Mesothelial cell of epicardium (in vitro differentiated cells): Measurements from ENCODE around the gene IRF2BP2. TPM values are rescaled to one million over a fixed set of nuclear protein-coding genes. Genes with fewer than 3 reads are reported as not detected.

Experiments used
- DNase-seq, 2 experiments: peaks; one replicate each; pipeline ENCODE4 v3.0.0; 2021; ENCODE audit warnings: low spot score in 2 of 2; ENCODE audit not compliant: unreplicated experiment in 2 of 2
- H3K27ac Mint-ChIP-seq: 2 replicates; pipeline ENCODE4 v1.8.0; 2021; ENCODE audit warnings: mixed read lengths
- H3K27me3 Mint-ChIP-seq: 2 replicates; pipeline ENCODE4 v1.8.0; 2021; ENCODE audit warnings: low read depth, mixed read lengths
- H3K36me3 Mint-ChIP-seq: 2 replicates; pipeline ENCODE4 v1.8.0; 2021; ENCODE audit warnings: mixed read lengths
- H3K4me1 Mint-ChIP-seq: 2 replicates; pipeline ENCODE4 v1.8.0; 2021; ENCODE audit warnings: mixed read lengths
- H3K4me3 Mint-ChIP-seq: 2 replicates; pipeline ENCODE4 v1.8.0; 2021; ENCODE audit warnings: mild to moderate bottlenecking, moderate library complexity, mixed read lengths
- H3K9me3 Mint-ChIP-seq: 2 replicates; pipeline ENCODE4 v1.8.0; 2021; ENCODE audit warnings: mixed read lengths
- total RNA-seq: library from RNA; stranded (reverse); gene quantifications from 3 replicates; pipeline ENCODE4 v1.2.1, GENCODE V29; 2021
- TF ChIP-seq, protein P1 (sequence below): fragments of 200-600 bp; sonication (generic); IDR thresholded peaks from one replicate; pipeline ENCODE4 v1.5.0; 2021; ENCODE audit warnings: antibody characterized with exemption; ENCODE audit not compliant: unreplicated experiment

IRF2BP2 gene
- 130 to 134 TPM (median 130 TPM) in 3 replicates for total RNA-seq

DNA sequence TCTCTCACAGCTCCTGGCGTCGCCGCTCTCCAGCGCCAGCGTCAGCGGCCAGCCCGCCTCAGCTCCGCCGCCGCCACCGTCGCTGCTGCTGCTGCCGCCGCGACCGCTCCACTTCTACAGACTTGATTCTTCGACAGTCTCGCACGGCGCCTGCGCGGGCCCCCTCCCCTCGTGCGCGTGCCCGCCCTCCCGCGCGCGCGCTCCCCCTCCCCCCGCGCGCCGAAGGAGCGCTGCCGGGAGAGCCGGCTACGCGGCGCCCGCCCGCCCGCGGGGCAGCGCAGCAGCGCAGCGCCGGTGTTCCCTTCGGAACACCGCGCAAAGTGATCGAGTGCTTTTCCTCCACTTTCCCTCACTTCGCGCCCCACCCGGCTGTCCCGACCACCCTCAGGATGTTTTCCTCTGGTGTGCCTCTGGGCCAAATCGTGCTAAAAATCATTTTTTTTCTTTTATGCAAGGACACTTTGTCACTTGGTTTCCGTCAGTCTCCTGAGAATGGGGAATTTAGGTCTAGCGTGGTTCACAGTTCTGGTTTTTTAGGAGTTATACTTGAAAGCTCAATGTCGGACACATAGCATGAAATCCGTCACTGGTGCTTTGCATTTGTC, at the start of gene IRF2BP2:
IRF2BP2 (minus strand) TSS at position 118 of the 605 bp plus-strand sequence. CDS start 684 bp downstream, outside the sequence.
- Mint-ChIP-seq H3K4me1 (peaks cover 68% of the 10 kb centered on the region), H3K27me3 (no peaks in the 10 kb centered on the region), H3K9me3 (no peaks in the 10 kb centered on the region), H3K36me3 (peaks cover 24% of the 10 kb centered on the region), H3K4me3 (peak within 1 kb of the TSS; percentile 80), H3K27ac (peak within 1 kb of the TSS; percentile 100)
- TF ChIP-seq, protein P1, sequence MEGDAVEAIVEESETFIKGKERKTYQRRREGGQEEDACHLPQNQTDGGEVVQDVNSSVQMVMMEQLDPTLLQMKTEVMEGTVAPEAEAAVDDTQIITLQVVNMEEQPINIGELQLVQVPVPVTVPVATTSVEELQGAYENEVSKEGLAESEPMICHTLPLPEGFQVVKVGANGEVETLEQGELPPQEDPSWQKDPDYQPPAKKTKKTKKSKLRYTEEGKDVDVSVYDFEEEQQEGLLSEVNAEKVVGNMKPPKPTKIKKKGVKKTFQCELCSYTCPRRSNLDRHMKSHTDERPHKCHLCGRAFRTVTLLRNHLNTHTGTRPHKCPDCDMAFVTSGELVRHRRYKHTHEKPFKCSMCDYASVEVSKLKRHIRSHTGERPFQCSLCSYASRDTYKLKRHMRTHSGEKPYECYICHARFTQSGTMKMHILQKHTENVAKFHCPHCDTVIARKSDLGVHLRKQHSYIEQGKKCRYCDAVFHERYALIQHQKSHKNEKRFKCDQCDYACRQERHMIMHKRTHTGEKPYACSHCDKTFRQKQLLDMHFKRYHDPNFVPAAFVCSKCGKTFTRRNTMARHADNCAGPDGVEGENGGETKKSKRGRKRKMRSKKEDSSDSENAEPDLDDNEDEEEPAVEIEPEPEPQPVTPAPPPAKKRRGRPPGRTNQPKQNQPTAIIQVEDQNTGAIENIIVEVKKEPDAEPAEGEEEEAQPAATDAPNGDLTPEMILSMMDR: no peak
- DNase-seq: peak; percentile 73 to 86

- no peak overlapping the region for H3K27ac Mint-ChIP-seq
Measured at GRCh38 chr1:234659538-234659937, 49.6 kb upstream of the IRF2BP2 start.

DNA sequence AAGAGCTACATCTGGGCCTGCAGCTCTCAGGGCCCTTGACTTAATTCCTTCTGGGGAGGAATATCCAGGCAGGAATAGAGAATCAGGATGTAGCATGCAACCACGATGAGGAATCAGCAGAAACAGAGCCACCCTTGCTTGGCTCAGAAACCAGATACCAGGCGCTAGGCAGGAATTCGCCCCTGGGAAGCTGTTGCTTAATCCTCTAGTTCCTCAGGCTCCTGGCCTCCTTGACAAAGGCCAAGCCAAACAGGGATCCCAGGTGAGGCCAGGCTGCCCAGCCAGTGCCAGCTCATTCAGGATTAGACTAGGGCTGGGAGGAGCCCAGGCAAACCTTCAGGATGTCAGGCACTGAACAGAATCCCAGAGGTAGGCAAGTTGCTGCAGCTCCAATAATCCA, 48.2 kb upstream of the IRF2BP2 start:
- no peaks in the 10 kb centered on the region for H3K27me3 Mint-ChIP-seq
- H3K9me3 Mint-ChIP-seq: peaks cover 10% of the 10 kb centered on the region
- no peak overlapping the region for H3K27ac Mint-ChIP-seq
- no peak overlapping the region for H3K4me3 Mint-ChIP-seq
- TF ChIP-seq, protein P1: no peak
- peaks cover 26% of the 10 kb centered on the region for H3K4me1 Mint-ChIP-seq
- H3K36me3 Mint-ChIP-seq: no peaks in the 10 kb centered on the region
- DNase-seq: no peak

More at GRCh38 chr1:234659538-234659937, 49.6 kb upstream of the IRF2BP2 start:
- no peaks in the 10 kb centered on the region for H3K27me3 Mint-ChIP-seq
- H3K9me3 Mint-ChIP-seq: peaks cover under 1% of the 10 kb centered on the region
- peaks cover 26% of the 10 kb centered on the region for H3K4me1 Mint-ChIP-seq
- no peak overlapping the region for H3K4me3 Mint-ChIP-seq
- TF ChIP-seq, protein P1: no peak
- no peaks in the 10 kb centered on the region for H3K36me3 Mint-ChIP-seq
- no peak for DNase-seq

DNA sequence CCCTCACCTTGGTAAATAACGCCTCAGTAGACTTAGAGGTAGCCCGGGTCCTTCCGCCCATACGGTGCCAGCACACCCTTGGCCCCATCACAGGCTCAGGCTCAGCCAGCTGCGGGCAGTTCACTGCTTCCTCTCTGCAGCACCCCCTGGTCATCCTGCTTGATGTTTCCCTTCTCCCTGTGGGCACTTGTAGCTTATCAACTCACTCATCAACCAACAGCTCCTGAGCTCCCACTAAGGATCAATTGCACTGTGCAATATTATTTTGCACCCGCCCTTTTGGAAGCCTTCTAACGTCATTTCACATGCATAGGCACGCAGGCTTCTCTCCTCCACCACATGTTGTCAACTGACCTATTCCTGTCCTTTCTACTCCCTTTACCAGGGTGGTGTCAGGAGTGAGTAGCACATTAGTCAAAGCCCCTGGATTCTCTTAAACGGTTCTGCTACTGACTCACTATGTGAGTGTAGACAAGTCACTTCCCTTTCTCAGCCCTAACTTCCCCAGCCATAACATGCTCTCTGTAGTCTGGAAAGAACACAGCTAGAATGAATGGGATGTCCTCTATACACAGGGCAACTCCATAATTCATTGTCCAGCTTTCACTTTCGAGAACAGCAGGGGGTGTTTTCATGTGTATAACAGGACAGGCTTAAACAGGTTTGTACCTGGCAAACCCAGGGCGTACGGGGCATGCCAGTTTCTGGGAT, 47.1 kb upstream of the IRF2BP2 start:
- DNase-seq: no peak
- Mint-ChIP-seq H3K27me3 (no peaks in the 10 kb centered on the region), H3K27ac (no peak overlapping the region), H3K9me3 (peaks cover 10% of the 10 kb centered on the region), H3K36me3 (no peaks in the 10 kb centered on the region), H3K4me3 (no peak overlapping the region), H3K4me1 (peaks cover 26% of the 10 kb centered on the region)
- TF ChIP-seq, protein P1: no peak

GRCh38 chr1:234656070-234656895, 46.3 kb upstream of the IRF2BP2 start:
- no peaks in the 10 kb centered on the region for H3K36me3 Mint-ChIP-seq
- peaks cover 26% of the 10 kb centered on the region for H3K4me1 Mint-ChIP-seq
- no peaks in the 10 kb centered on the region for H3K27me3 Mint-ChIP-seq
- TF ChIP-seq, protein P1: no peak
- no peak overlapping the region for H3K27ac Mint-ChIP-seq
- DNase-seq: no peak
- H3K9me3 Mint-ChIP-seq: peaks cover 10% of the 10 kb centered on the region
- no peak overlapping the region for H3K4me3 Mint-ChIP-seq
